ENCODE data around the gene DRD1.

Gene DRD1

GRCh38 chr5:175444060-175444904 lies at the start of gene DRD1:
DRD1 (minus strand) TSS chr5:175444182; CDS start chr5:175443099, 1,083 bp downstream.
- H3K9ac ChIP-seq (ENCODE audit: low read depth, low read length): no peak within 1 kb of the TSS
- peaks cover 74% of the 10 kb centered on the region for H3K27me3 ChIP-seq (ENCODE audit: control insufficient read depth, insufficient read depth, low read length)
- H3K9me3 ChIP-seq (ENCODE audit: control insufficient read depth, insufficient read depth, low read length): no peaks in the 10 kb centered on the region
- H3K36me3 ChIP-seq (ENCODE audit: control insufficient read depth, insufficient read depth, low read length): no peaks in the 10 kb centered on the region
- H3K4me3 ChIP-seq (ENCODE audit: low read depth, low read length): peak within 1 kb of the TSS; percentile 63
- H3K27ac ChIP-seq (ENCODE audit: low read depth, low read length): no peak within 1 kb of the TSS
- peaks cover 34% of the 10 kb centered on the region for H3K4me1 ChIP-seq (ENCODE audit: control insufficient read depth, insufficient read depth, low read length)

GRCh38 chr5:175493726-175494125 lies 49.7 kb upstream of the DRD1 start:
- Histone ChIP-seq H3K9ac (ENCODE audit: low read depth, low read length) (no peak overlapping the region), H3K36me3 (ENCODE audit: control insufficient read depth, insufficient read depth, low read length) (peaks cover 82% of the 10 kb centered on the region), H3K4me3 (ENCODE audit: low read depth, low read length) (no peak overlapping the region), H3K4me1 (ENCODE audit: control insufficient read depth, insufficient read depth, low read length) (no peaks in the 10 kb centered on the region), H3K9me3 (ENCODE audit: control insufficient read depth, insufficient read depth, low read length) (no peaks in the 10 kb centered on the region), H3K27me3 (ENCODE audit: control insufficient read depth, insufficient read depth, low read length) (no peaks in the 10 kb centered on the region), H3K27ac (ENCODE audit: low read depth, low read length) (no peak overlapping the region)

- no peaks in the 10 kb centered on the region for H3K27me3 ChIP-seq (ENCODE audit: control insufficient read depth, insufficient read depth, low read length)
- no peak overlapping the region for H3K4me3 ChIP-seq (ENCODE audit: low read depth, low read length)
- H3K36me3 ChIP-seq (ENCODE audit: control insufficient read depth, insufficient read depth, low read length): peaks cover 78% of the 10 kb centered on the region
- no peak overlapping the region for H3K9ac ChIP-seq (ENCODE audit: low read depth, low read length)
- H3K27ac ChIP-seq (ENCODE audit: low read depth, low read length): no peak overlapping the region
- no peaks in the 10 kb centered on the region for H3K4me1 ChIP-seq (ENCODE audit: control insufficient read depth, insufficient read depth, low read length)
- no peaks in the 10 kb centered on the region for H3K9me3 ChIP-seq (ENCODE audit: control insufficient read depth, insufficient read depth, low read length)
Observed at GRCh38 chr5:175493260-175493659, 49.3 kb upstream of the DRD1 start.

GRCh38 chr5:175491223-175491622 lies 47.2 kb upstream of the DRD1 start:
- Histone ChIP-seq H3K4me3 (ENCODE audit: low read depth, low read length) (no peak overlapping the region), H3K9me3 (ENCODE audit: control insufficient read depth, insufficient read depth, low read length) (no peaks in the 10 kb centered on the region), H3K4me1 (ENCODE audit: control insufficient read depth, insufficient read depth, low read length) (no peaks in the 10 kb centered on the region), H3K27ac (ENCODE audit: low read depth, low read length) (no peak overlapping the region), H3K9ac (ENCODE audit: low read depth, low read length) (no peak overlapping the region), H3K27me3 (ENCODE audit: control insufficient read depth, insufficient read depth, low read length) (no peaks in the 10 kb centered on the region), H3K36me3 (ENCODE audit: control insufficient read depth, insufficient read depth, low read length) (peaks cover 75% of the 10 kb centered on the region)

- Histone ChIP-seq H3K4me1 (ENCODE audit: control insufficient read depth, insufficient read depth, low read length) (no peaks in the 10 kb centered on the region), H3K4me3 (ENCODE audit: low read depth, low read length) (no peak overlapping the region), H3K9me3 (ENCODE audit: control insufficient read depth, insufficient read depth, low read length) (no peaks in the 10 kb centered on the region), H3K36me3 (ENCODE audit: control insufficient read depth, insufficient read depth, low read length) (peaks cover 80% of the 10 kb centered on the region), H3K9ac (ENCODE audit: low read depth, low read length) (no peak overlapping the region), H3K27ac (ENCODE audit: low read depth, low read length) (no peak overlapping the region), H3K27me3 (ENCODE audit: control insufficient read depth, insufficient read depth, low read length) (no peaks in the 10 kb centered on the region)
Observed at GRCh38 chr5:175489693-175490443, 45.9 kb upstream of the DRD1 start.

- no peak overlapping the region for H3K27ac ChIP-seq (ENCODE audit: low read depth, low read length)
- no peaks in the 10 kb centered on the region for H3K4me1 ChIP-seq (ENCODE audit: control insufficient read depth, insufficient read depth, low read length)
- no peaks in the 10 kb centered on the region for H3K27me3 ChIP-seq (ENCODE audit: control insufficient read depth, insufficient read depth, low read length)
- peaks cover 71% of the 10 kb centered on the region for H3K36me3 ChIP-seq (ENCODE audit: control insufficient read depth, insufficient read depth, low read length)
- H3K9me3 ChIP-seq (ENCODE audit: control insufficient read depth, insufficient read depth, low read length): no peaks in the 10 kb centered on the region
- H3K9ac ChIP-seq (ENCODE audit: low read depth, low read length): no peak overlapping the region
- H3K4me3 ChIP-seq (ENCODE audit: low read depth, low read length): no peak overlapping the region
Observed at GRCh38 chr5:175487514-175488222, 43.7 kb upstream of the DRD1 start.

- Histone ChIP-seq H3K27me3 (ENCODE audit: control insufficient read depth, insufficient read depth, low read length) (no peaks in the 10 kb centered on the region), H3K9me3 (ENCODE audit: control insufficient read depth, insufficient read depth, low read length) (no peaks in the 10 kb centered on the region), H3K4me3 (ENCODE audit: low read depth, low read length) (no peak overlapping the region), H3K36me3 (ENCODE audit: control insufficient read depth, insufficient read depth, low read length) (peaks cover 67% of the 10 kb centered on the region), H3K4me1 (ENCODE audit: control insufficient read depth, insufficient read depth, low read length) (no peaks in the 10 kb centered on the region), H3K27ac (ENCODE audit: low read depth, low read length) (no peak overlapping the region), H3K9ac (ENCODE audit: low read depth, low read length) (no peak overlapping the region)
Observed at GRCh38 chr5:175485631-175486030, 41.6 kb upstream of the DRD1 start.

GRCh38 chr5:175484829-175485228 lies 40.8 kb upstream of the DRD1 start:
- Histone ChIP-seq H3K36me3 (ENCODE audit: control insufficient read depth, insufficient read depth, low read length) (peaks cover 71% of the 10 kb centered on the region), H3K4me1 (ENCODE audit: control insufficient read depth, insufficient read depth, low read length) (peaks cover under 1% of the 10 kb centered on the region; the same call in 1 of the 2 replicates), H3K4me3 (ENCODE audit: low read depth, low read length) (no peak overlapping the region)

GRCh38 chr5:175484322-175484721 lies 40.3 kb upstream of the DRD1 start:
- Histone ChIP-seq H3K9ac (ENCODE audit: low read depth, low read length) (no peak overlapping the region), H3K4me3 (ENCODE audit: low read depth, low read length) (no peak overlapping the region), H3K4me1 (ENCODE audit: control insufficient read depth, insufficient read depth, low read length) (peaks cover 4% of the 10 kb centered on the region; the same call in 1 of the 2 replicates), H3K27ac (ENCODE audit: low read depth, low read length) (no peak overlapping the region), H3K9me3 (ENCODE audit: control insufficient read depth, insufficient read depth, low read length) (no peaks in the 10 kb centered on the region), H3K36me3 (ENCODE audit: control insufficient read depth, insufficient read depth, low read length) (peaks cover 66% of the 10 kb centered on the region), H3K27me3 (ENCODE audit: control insufficient read depth, insufficient read depth, low read length) (no peaks in the 10 kb centered on the region)

More at GRCh38 chr5:175484829-175485228, 40.8 kb upstream of the DRD1 start:
- H3K27ac ChIP-seq (ENCODE audit: low read depth, low read length): no peak overlapping the region
- H3K9ac ChIP-seq (ENCODE audit: low read depth, low read length): no peak overlapping the region
- no peaks in the 10 kb centered on the region for H3K9me3 ChIP-seq (ENCODE audit: control insufficient read depth, insufficient read depth, low read length)
- H3K27me3 ChIP-seq (ENCODE audit: control insufficient read depth, insufficient read depth, low read length): no peaks in the 10 kb centered on the region

- H3K9me3 ChIP-seq (ENCODE audit: control insufficient read depth, insufficient read depth, low read length): no peaks in the 10 kb centered on the region
- no peak overlapping the region for H3K4me3 ChIP-seq (ENCODE audit: low read depth, low read length)
- no peak overlapping the region for H3K9ac ChIP-seq (ENCODE audit: low read depth, low read length)
- H3K27me3 ChIP-seq (ENCODE audit: control insufficient read depth, insufficient read depth, low read length): no peaks in the 10 kb centered on the region
- peaks cover 4% of the 10 kb centered on the region; the same call in 1 of the 2 replicates for H3K4me1 ChIP-seq (ENCODE audit: control insufficient read depth, insufficient read depth, low read length)
- H3K27ac ChIP-seq (ENCODE audit: low read depth, low read length): no peak overlapping the region
- peaks cover 63% of the 10 kb centered on the region for H3K36me3 ChIP-seq (ENCODE audit: control insufficient read depth, insufficient read depth, low read length)
Observed at GRCh38 chr5:175483337-175483736, 39.4 kb upstream of the DRD1 start.
